K562 (cell line): Measurements from ENCODE around the gene EIPR1. TPM values are rescaled to one million over a fixed set of nuclear protein-coding genes. Genes with fewer than 3 reads are reported as not detected.

Experiments
- ATAC-seq: fragments of 200-7000 bp; cut with Tn5 transposase; 3 replicates; pipeline ENCODE4 v1.9.1; 2020; ENCODE audit warnings: moderate library complexity
- BruUV-seq: library from RNA; stranded (reverse); fragments of 400-500 nt; replicated peaks from 2 replicates; lab custom pipeline; 2021; lab: Mats Ljungman, UMichigan
- CTCF ChIA-PET: fragments of 300-600 bp; formaldehyde crosslinking; extraction: SDS; loops from one replicate; lab custom pipeline; 2021; ENCODE audit warnings: low intra/inter-chr PET ratio; lab: Yijun Ruan, JAX
- POLR2A ChIA-PET: fragments of 300-600, 350-650 bp; sonication (Branson Sonifier 250); formaldehyde crosslinking; extraction: SDS; loops from one replicate; lab custom pipeline; 2021; ENCODE audit warnings: antibody characterized with exemption, inconsistent platforms; lab: Yijun Ruan, JAX
- DNase-seq, 4 experiments: peaks; one replicate each; pipeline versions ENCODE4 v3.0.0 to v3.0.0-alpha.2; 2011 to 2018; ENCODE audit warnings: low spot score in 3 of 4, mixed read lengths in 3 of 4; ENCODE audit errors: extremely low read depth in 1 of 4
- FAIRE-seq: peaks from 2 replicates; lab custom pipeline; 2011; peaks lifted over from hg19 to GRCh38; lab: Jason Lieb, UNC
- H2AFZ ChIP-seq: 2 replicates; pipeline ENCODE4 v1.6.0; 2011; ENCODE audit warnings: low read depth, low read length, control low read depth, inconsistent platforms
- H3K27ac ChIP-seq: fragments of 200-600 bp; 3 replicates; pipeline ENCODE4 v1.8.0; 2011; ENCODE audit warnings: low read depth, mild to moderate bottlenecking, control low read depth, inconsistent platforms, low read length, moderate library complexity, mixed read lengths; ENCODE audit errors: extremely low read depth
- H3K27me3 ChIP-seq, 2 experiments: fragments of 300-600 bp in 1 of 2; 2 replicates in 1 of 2; 3 replicates in 1 of 2; pipeline versions ENCODE4 v1.6.0 to v1.8.0; 2011; ENCODE audit warnings: inconsistent platforms in 2 of 2, low read length in 2 of 2, mild to moderate bottlenecking in 1 of 2, mixed read lengths in 1 of 2, moderate library complexity in 1 of 2; ENCODE audit not compliant: control insufficient read depth in 2 of 2, insufficient read depth in 2 of 2
- H3K36me3 ChIP-seq: fragments of 300-600 bp; 3 replicates; pipeline ENCODE4 v1.8.0; 2011; ENCODE audit warnings: mild to moderate bottlenecking, low read length, inconsistent platforms; ENCODE audit not compliant: control insufficient read depth, insufficient read depth
- H3K4me1 ChIP-seq, 2 experiments: fragments of 200-600 bp in 1 of 2; replicated peaks in 1 of 2; 2 replicates in 1 of 2; 3 replicates in 1 of 2; pipeline versions ENCODE4 v1.5.1 to v1.8.0; 2011; ENCODE audit warnings: inconsistent platforms in 2 of 2, low read length in 2 of 2, mild to moderate bottlenecking in 1 of 2, mixed read lengths in 1 of 2, moderate library complexity in 1 of 2; ENCODE audit not compliant: control insufficient read depth in 2 of 2, insufficient read depth in 2 of 2
- H3K4me2 ChIP-seq: 2 replicates; pipeline ENCODE4 v1.6.1; 2011; ENCODE audit warnings: low read length, control low read depth, inconsistent platforms, mixed read lengths; ENCODE audit not compliant: insufficient read depth
- H3K4me3 ChIP-seq: fragments of 200-600 bp; sonication (generic), shearing (Covaris generic); 2 replicates; pipeline ENCODE4 v1.5.1; 2016; ENCODE audit warnings: control low read depth, inconsistent platforms
- H3K79me2 ChIP-seq: fragments of 200-600 bp; 3 replicates; pipeline ENCODE4 v1.8.0; 2011; ENCODE audit warnings: low read length, inconsistent platforms; ENCODE audit not compliant: control insufficient read depth, insufficient read depth
- H3K9ac ChIP-seq, 2 experiments: 2 replicates each; pipeline versions ENCODE4 v1.6.0 to v1.6.1; 2011; ENCODE audit warnings: low read depth in 2 of 2, low read length in 2 of 2, control low read depth in 1 of 2, inconsistent platforms in 1 of 2, mild to moderate bottlenecking in 1 of 2, mixed read lengths in 1 of 2; ENCODE audit not compliant: insufficient read depth in 1 of 2
- H3K9me1 ChIP-seq: one replicate; pipeline ENCODE4 v1.6.0; 2011; ENCODE audit warnings: inconsistent platforms, mild to moderate bottlenecking, low read length, moderate library complexity; ENCODE audit not compliant: control insufficient read depth, insufficient read depth
- H3K9me3 ChIP-seq: replicated peaks from 2 replicates; pipeline ENCODE4 v1.5.1; 2011; ENCODE audit warnings: low read depth, low read length, inconsistent platforms; ENCODE audit not compliant: control insufficient read depth, insufficient read depth
- H4K20me1 ChIP-seq: replicated peaks from 2 replicates; pipeline ENCODE4 v1.6.1; 2011; ENCODE audit warnings: low read length, inconsistent platforms, mixed read lengths; ENCODE audit not compliant: control insufficient read depth, insufficient read depth
- ZNF134 ChIP-seq: fragments of 250-450 bp; sonication (Bioruptor Pico); conservative IDR thresholded peaks from 2 replicates; pipeline ENCODE4 v1.4.0; 2020
- ZNF280B ChIP-seq: fragments of 250-450 bp; sonication (Bioruptor Pico); IDR thresholded peaks from 2 replicates; pipeline ENCODE4 v1.5.1; 2021; ENCODE audit warnings: mild to moderate bottlenecking
- WGBS: fragments of 100-300 bp; shearing (Covaris generic); methylation state at CpG from one replicate; pipeline ENCODE4 v1.1.6; 2016; ENCODE audit warnings: low coverage, mixed read lengths; ENCODE audit not compliant: insufficient coverage; ENCODE audit errors: missing lambda C conversion rate; 5-methylcytosine and 5-hydroxymethylcytosine counted together
- in situ Hi-C: fragments of 300-500 bp; cut with MboI; formaldehyde crosslinking; loops from 4 replicates; pipeline ENCODE4 v1.15.0; 2018; ENCODE audit warnings: inconsistent platforms, mixed read lengths
- intact Hi-C: fragments of 100-400 bp; cut with micrococcal nuclease; formaldehyde crosslinking; loops from 2 replicates; pipeline ENCODE4 v1.14.2; 2022
- polyA plus RNA-seq, 8 experiments: library from polyadenylated mRNA; depleted of rRNA in 4 of 8; stranded (reverse) in 5 of 8; unstranded in 3 of 8; fragments of >200 nt; fragmentation: Nextera tagmentation in 2 of 8; fragmentation: Illumina TruSeq in 1 of 8; extraction: Ambion mirVana in 2 of 8; extraction: Trizol in 1 of 8; gene quantifications; 2 replicates each; pipeline versions ENCODE4 v1.2.1 to v1.2.3, GENCODE V29; 2011 to 2014; ENCODE audit warnings: inconsistent platforms in 1 of 8, missing spikeins in 1 of 8
- total RNA-seq, 7 experiments: library from RNA; depleted of rRNA in 6 of 7; stranded (reverse); fragments of >200 nt in 6 of 7; fragmentation: Illumina TruSeq in 2 of 7; extraction: Trizol in 2 of 7; gene quantifications; 2 replicates each; pipeline versions ENCODE4 v1.2.1 to v1.2.3, GENCODE V29; 2011 to 2021; ENCODE audit warnings: low replicate concordance in 1 of 7

The EIPR1 gene
- total and polyA plus RNA-seq, 9 of the 15 experiments (the other 6 are each of a cell fraction or from before 2014, with no cell fraction given), result 19.9 to 54.4 (median 35.9) TPM

- Histone ChIP-seq H4K20me1 (no peaks in the 10 kb centered on the region; the same call in 1 of the 2 replicates), H3K4me3 (no peak overlapping the region), H3K36me3 (peaks cover 49% of the 10 kb centered on the region; the same call in 2 of the 3 replicates), H3K79me2 (no peaks in the 10 kb centered on the region), H3K4me1 (peaks cover 0 to 7% of the 10 kb centered on the region in 2 experiments; a peak in 2 of 5 replicates), H2AFZ (no peak overlapping the region), H3K27me3 (no peaks in the 10 kb centered on the region), H3K9me3 (no peaks in the 10 kb centered on the region), H3K9ac (no peak overlapping the region), H3K4me2 (no peak overlapping the region), H3K9me1 (no peaks in the 10 kb centered on the region), H3K27ac (no peak overlapping the region)
- 75% methylated on average over 20 of the region's 21 CpGs for WGBS
- FAIRE-seq (peak; percentile 19), ATAC-seq (no peak), DNase-seq (no peak)
- intact Hi-C loops, result no loop called here
- CTCF ChIA-PET, result no interaction called here
- in situ Hi-C loops, result no loop called here
- TF ChIP-seq ZNF280B (CRISPR knock-in tag) (no peak), ZNF134 (CRISPR knock-in tag) (0 out of 2 replicates have a peak, but pooled peaks have one; percentile 46)
- BruUV-seq, result no TSS peak
- POLR2A ChIA-PET, result no interaction called here
Measured at GRCh38 chr2:3195641-3196476, 181.8 kb downstream of the EIPR1 start.
